GM12875 (cell line): ENCODE measurements around the gene MCM7.

Experiments
- H3K4me3 ChIP-seq: one replicate; pipeline ENCODE4 v1.5.1; 2011; ENCODE audit warnings: low read depth, low read length, control low read depth
- CTCF ChIP-seq: IDR thresholded peaks from 2 replicates; pipeline ENCODE4 v1.5.1; 2011; ENCODE audit warnings: low read depth, mild to moderate bottlenecking, control low read depth, inconsistent platforms, low read length, moderate library complexity, borderline replicate concordance; ENCODE audit not compliant: insufficient read depth

The MCM7 gene

GRCh38 chr7:100066953-100067352 lies 34.2 kb downstream of the MCM7 start:
- H3K4me3 ChIP-seq = no peak overlapping the region
- TF ChIP-seq CTCF = no peak

- TF ChIP-seq CTCF = no peak
- no peak overlapping the region for H3K4me3 ChIP-seq
Measured at GRCh38 chr7:100065452-100066186, 35.6 kb downstream of the MCM7 start.

- no peak overlapping the region for H3K4me3 ChIP-seq
- no peak for TF ChIP-seq CTCF
Measured at GRCh38 chr7:100064162-100064561, 37.0 kb downstream of the MCM7 start.

- TF ChIP-seq CTCF = no peak
Measured at GRCh38 chr7:100063376-100063775, 37.8 kb downstream of the MCM7 start.

GRCh38 chr7:100061518-100062193 lies 39.5 kb downstream of the MCM7 start:
- no peak for TF ChIP-seq CTCF
- H3K4me3 ChIP-seq = no peak overlapping the region

More at GRCh38 chr7:100063376-100063775, 37.8 kb downstream of the MCM7 start:
- no peak overlapping the region for H3K4me3 ChIP-seq

GRCh38 chr7:100059251-100059739 lies 41.9 kb downstream of the MCM7 start:
- no peak overlapping the region for H3K4me3 ChIP-seq
- TF ChIP-seq CTCF = no peak

- TF ChIP-seq CTCF = no peak
- no peak overlapping the region for H3K4me3 ChIP-seq
Measured at GRCh38 chr7:100057006-100057405, 44.2 kb downstream of the MCM7 start.
